HEK293T (cell line): ENCODE results near the gene IL1RL1.

ENCODE experiments used
- CTCF ChIA-PET: fragments of 350-600 bp; formaldehyde crosslinking; extraction: SDS; loops from one replicate; lab custom pipeline; 2021; ENCODE audit warnings: antibody characterized with exemption, inconsistent platforms; lab: Yijun Ruan, JAX
- POLR2A ChIA-PET: fragments of 350-600 bp; formaldehyde crosslinking; extraction: SDS; loops from one replicate; lab custom pipeline; 2020; ENCODE audit warnings: antibody characterized with exemption, inconsistent platforms; lab: Yijun Ruan, JAX
- DNase-seq: peaks from one replicate; pipeline ENCODE4 v3.0.0; 2012; ENCODE audit warnings: mixed read lengths; ENCODE audit errors: extremely low spot score
- ARNT ChIP-seq: fragments of 450-650 bp; IDR thresholded peaks from 2 replicates; pipeline ENCODE4 v1.6.1; 2017; ENCODE audit warnings: mild to moderate bottlenecking
- BHLHE40 ChIP-seq: fragments of 450-650 bp; IDR thresholded peaks from 2 replicates; pipeline ENCODE4 v1.6.1; 2016; ENCODE audit warnings: mild to moderate bottlenecking, moderate library complexity, borderline replicate concordance
- CTBP1 ChIP-seq: fragments of 450-650 bp; IDR thresholded peaks from 2 replicates; pipeline ENCODE4 v1.6.1; 2016; ENCODE audit warnings: borderline replicate concordance
- ELF4 ChIP-seq: fragments of 450-650 bp; IDR thresholded peaks from 2 replicates; pipeline ENCODE4 v1.6.1; 2017; ENCODE audit warnings: antibody characterized with exemption
- FOXA1 ChIP-seq: fragments of 450-650 bp; IDR thresholded peaks from 2 replicates; pipeline ENCODE4 v1.6.1; 2016; ENCODE audit warnings: mild to moderate bottlenecking
- FOXK2 ChIP-seq: fragments of 450-650 bp; IDR thresholded peaks from 2 replicates; pipeline ENCODE4 v1.6.1; 2016; ENCODE audit warnings: mild to moderate bottlenecking
- FOXM1 ChIP-seq: fragments of 450-650 bp; IDR thresholded peaks from 2 replicates; pipeline ENCODE4 v1.6.1; 2017; ENCODE audit warnings: mild to moderate bottlenecking, borderline replicate concordance
- HDGF ChIP-seq: fragments of 450-650 bp; IDR thresholded peaks from 2 replicates; pipeline ENCODE4 v1.6.1; 2017; ENCODE audit warnings: antibody characterized with exemption, borderline replicate concordance
- L3MBTL2 ChIP-seq: fragments of 450-650 bp; conservative IDR thresholded peaks from 2 replicates; pipeline ENCODE4 v1.6.1; 2016; ENCODE audit warnings: mild to moderate bottlenecking
- LEF1 ChIP-seq: fragments of 450-650 bp; IDR thresholded peaks from 2 replicates; pipeline ENCODE4 v1.6.1; 2017; ENCODE audit warnings: mild to moderate bottlenecking, borderline replicate concordance
- NFRKB ChIP-seq: fragments of 450-650 bp; IDR thresholded peaks from 2 replicates; pipeline ENCODE4 v1.6.1; 2016; ENCODE audit warnings: mild to moderate bottlenecking, moderate library complexity
- PKNOX1 ChIP-seq: fragments of 450-650 bp; IDR thresholded peaks from 2 replicates; pipeline ENCODE4 v1.6.1; 2016
- SP1 ChIP-seq: fragments of 450-650 bp; IDR thresholded peaks from 2 replicates; pipeline ENCODE4 v1.6.1; 2017
- SUZ12 ChIP-seq: fragments of 450-650 bp; IDR thresholded peaks from 2 replicates; pipeline ENCODE4 v1.6.1; 2016; ENCODE audit warnings: mild to moderate bottlenecking
- TARDBP ChIP-seq: fragments of 450-650 bp; IDR thresholded peaks from 2 replicates; pipeline ENCODE4 v1.6.1; 2016
- ZNF384 ChIP-seq: fragments of 450-650 bp; IDR thresholded peaks from 2 replicates; pipeline ENCODE4 v1.6.1; 2016

The IL1RL1 gene

GRCh38 chr2:102310964-102311640, at the start of gene IL1RL1:
Gene IL1RL1 (plus strand): TSS chr2:102311563. CDS start chr2:102338265, 26,702 bp downstream.
- ChIA-PET POLR2A (no interaction called here), CTCF (no interaction called here)
- DNase-seq: no peak
- TF ChIP-seq FOXM1: no peak

GRCh38 chr2:102262216-102263129, 48.9 kb upstream of the IL1RL1 start:
- no peak for DNase-seq
- no peak for TF ChIP-seq TARDBP
- TF ChIP-seq FOXA1: no peak
- TF ChIP-seq HDGF: no peak
- no peak for TF ChIP-seq SP1
- no peak for TF ChIP-seq BHLHE40
- TF ChIP-seq ZNF384: no peak
- TF ChIP-seq FOXK2: no peak
- no peak for TF ChIP-seq LEF1
- TF ChIP-seq SUZ12: no peak
- CTCF ChIA-PET: no interaction called here
- POLR2A ChIA-PET: no interaction called here

GRCh38 chr2:102264952-102265351, 46.4 kb upstream of the IL1RL1 start:
- POLR2A ChIA-PET: interaction anchor here (1.2 kb wide), 1 partner anchor 16 kb away, joined by 4 read pairs; no protein-coding TSS in a partner anchor
- CTCF ChIA-PET: no interaction called here
- no peak for DNase-seq
- TF ChIP-seq FOXA1 (no peak), SP1 (no peak), BHLHE40 (no peak), PKNOX1 (no peak), CTBP1 (no peak), TARDBP (no peak), SUZ12 (no peak), FOXM1 (no peak), ELF4 (no peak), ZNF384 (no peak), HDGF (no peak), ARNT (no peak), FOXK2 (no peak)

- TF ChIP-seq NFRKB (no peak), PKNOX1 (no peak), SP1 (no peak), ELF4 (no peak), FOXK2 (no peak), LEF1 (no peak), FOXM1 (no peak), TARDBP (no peak), HDGF (no peak), L3MBTL2 (no peak), FOXA1 (no peak)
- ChIA-PET POLR2A (interaction anchor here (1.2 kb wide), 1 partner anchor 14 kb away, joined by 4 read pairs; no protein-coding TSS in a partner anchor), CTCF (no interaction called here)
- DNase-seq: no peak
These were observed 45.2 kb upstream of the IL1RL1 start for GRCh38 chr2:102266204-102266603.

- no peak for DNase-seq
- POLR2A ChIA-PET: no interaction called here
- CTCF ChIA-PET: no interaction called here
- TF ChIP-seq L3MBTL2 (no peak), LEF1 (no peak), NFRKB (no peak), SUZ12 (no peak), HDGF (no peak), SP1 (no peak), ELF4 (no peak), FOXM1 (no peak)
These were observed 43.6 kb upstream of the IL1RL1 start for GRCh38 chr2:102267774-102268173.

GRCh38 chr2:102268510-102269199, 42.7 kb upstream of the IL1RL1 start:
- DNase-seq: no peak
- ChIA-PET CTCF (interaction anchor here (1.3 kb wide), 1 partner anchor 28 kb away, joined by 4 read pairs; no protein-coding TSS in a partner anchor), POLR2A (no interaction called here)
- no peak for TF ChIP-seq FOXA1
- no peak for TF ChIP-seq LEF1
- TF ChIP-seq ELF4: no peak
- no peak for TF ChIP-seq SP1
- TF ChIP-seq PKNOX1: no peak
- TF ChIP-seq CTBP1: no peak
- no peak for TF ChIP-seq BHLHE40
- TF ChIP-seq FOXK2: no peak
- TF ChIP-seq NFRKB: no peak
- TF ChIP-seq FOXM1: no peak
- no peak for TF ChIP-seq ZNF384
- no peak for TF ChIP-seq ARNT
